CD4-positive, alpha-beta T cell (primary cell): Measurements from ENCODE around the gene TSPAN7. TPM values are rescaled to one million over a fixed set of nuclear protein-coding genes. Genes with fewer than 3 reads are reported as not detected.

Experiments
- ATAC-seq: fragments of 200-7000 bp; cut with Tn5 transposase; one replicate; pipeline ENCODE4 v1.10.0; 2022; ENCODE audit warnings: mild to moderate bottlenecking; ENCODE audit not compliant: poor library complexity
- CTCF ChIA-PET: fragments of 350-600 bp; sonication (Branson Sonifier 250); formaldehyde crosslinking; loops from one replicate; lab custom pipeline; 2021; ENCODE audit warnings: antibody characterized with exemption, inconsistent platforms; lab: Charles Lee
- POLR2A ChIA-PET: fragments of 350-600 bp; sonication (Branson Sonifier 250); formaldehyde crosslinking; loops from one replicate; lab custom pipeline; 2021; ENCODE audit warnings: antibody characterized with exemption, inconsistent platforms; lab: Charles Lee
- DNase-seq, 14 experiments: peaks; one replicate each; pipeline ENCODE4 v3.0.0-alpha.2; 2013 to 2020; ENCODE audit warnings: mixed read lengths in 2 of 14
- H3K27ac ChIP-seq, 2 donors: one replicate each; pipeline versions ENCODE4 v1.5.1 to v1.7.0; 2013; ENCODE audit warnings: low read length in 2 of 2, low read depth in 1 of 2, mild to moderate bottlenecking in 1 of 2
- H3K27me3 ChIP-seq, 2 experiments: 1 replicate in 1 of 2; 2 replicates in 1 of 2; pipeline versions ENCODE4 v1.6.1 to v1.7.0; 2013; ENCODE audit warnings: low read length in 2 of 2, control low read depth in 1 of 2, mild to moderate bottlenecking in 1 of 2, moderate library complexity in 1 of 2; ENCODE audit not compliant: insufficient read depth in 2 of 2, control insufficient read depth in 1 of 2
- H3K36me3 ChIP-seq: one replicate; pipeline ENCODE4 v1.6.1; 2013; ENCODE audit warnings: low read length, control low read depth; ENCODE audit not compliant: insufficient read depth
- H3K4me1 ChIP-seq: one replicate; pipeline ENCODE4 v1.6.1; 2013; ENCODE audit warnings: low read length, control low read depth; ENCODE audit not compliant: insufficient read depth
- H3K4me3 ChIP-seq: one replicate; pipeline ENCODE4 v1.5.1; 2013; ENCODE audit warnings: mild to moderate bottlenecking, low read length, moderate library complexity
- H3K9me3 ChIP-seq, 2 experiments: 1 replicate in 1 of 2; 2 replicates in 1 of 2; pipeline versions ENCODE4 v1.6.1 to v1.7.0; 2013; ENCODE audit warnings: low read length in 2 of 2, mild to moderate bottlenecking in 2 of 2, control low read depth in 1 of 2, moderate library complexity in 1 of 2; ENCODE audit not compliant: control insufficient read depth in 1 of 2, insufficient read depth in 1 of 2
- H3K27ac Mint-ChIP-seq: one replicate; pipeline ENCODE4 v1.8.0; 2020; ENCODE audit warnings: mixed read lengths
- H3K27me3 Mint-ChIP-seq: one replicate; pipeline ENCODE4 v1.8.0; 2021; ENCODE audit warnings: mixed read lengths
- H3K36me3 Mint-ChIP-seq: one replicate; pipeline ENCODE4 v1.8.0; 2021; ENCODE audit warnings: low read depth, mixed read lengths
- H3K4me1 Mint-ChIP-seq: one replicate; pipeline ENCODE4 v1.8.0; 2021; ENCODE audit warnings: low read depth, mixed read lengths
- H3K4me3 Mint-ChIP-seq: one replicate; pipeline ENCODE4 v1.8.0; 2020; ENCODE audit warnings: mild to moderate bottlenecking, mixed read lengths
- H3K9me3 Mint-ChIP-seq: one replicate; pipeline ENCODE4 v1.8.0; 2020; ENCODE audit warnings: mixed read lengths
- CTCF ChIP-seq: fragments of 200-600 bp; IDR thresholded peaks from one replicate; pipeline ENCODE4 v1.8.0; 2022; ENCODE audit warnings: antibody characterized with exemption, mild to moderate bottlenecking
- intact Hi-C, 2 experiments: fragments of 100-400 bp; cut with DNase I in 1 of 2; cut with micrococcal nuclease in 1 of 2; formaldehyde crosslinking; loops; one replicate each; pipeline versions ENCODE4 v1.15.1 to v1.9.0; 2023 to 2025; cut with DNase I, micrococcal nuclease
- total RNA-seq, 174 experiments: library from RNA in 2 of 174; stranded (reverse) in 2 of 174; gene quantifications; one replicate each; pipeline ENCODE4 v1.2.3 and lab custom pipeline; 2021 to 2026

Gene TSPAN7
- total RNA-seq, 2 experiments from 2014 or later: 0.36 TPM; not detected in 1

GRCh38 chrX:38636949-38637819 lies 75.8 kb downstream of the TSPAN7 start:
- Histone ChIP-seq H3K36me3 (no peaks in the 10 kb centered on the region), H3K4me1 (no peaks in the 10 kb centered on the region), H3K27ac (no peak overlapping the region), H3K4me3 (no peak overlapping the region), H3K9me3 (no peaks in the 10 kb centered on the region), H3K27me3 (no peaks in the 10 kb centered on the region)
- H3K4me1 Mint-ChIP-seq: peaks cover 12% of the 10 kb centered on the region
- no peaks in the 10 kb centered on the region for H3K27me3 Mint-ChIP-seq
- DNase-seq: no peak
- no peaks in the 10 kb centered on the region for H3K9me3 Mint-ChIP-seq
- no peak for ATAC-seq
- no peak for TF ChIP-seq CTCF
- CTCF ChIA-PET: no interaction called here
- intact Hi-C loops: no loop called here
- H3K4me3 Mint-ChIP-seq: no peak overlapping the region
- H3K36me3 Mint-ChIP-seq: no peaks in the 10 kb centered on the region
- POLR2A ChIA-PET: no interaction called here
- H3K27ac Mint-ChIP-seq: no peak overlapping the region

- Histone ChIP-seq H3K4me3 (no peak overlapping the region), H3K4me1 (no peaks in the 10 kb centered on the region), H3K27ac (no peak overlapping the region), H3K36me3 (no peaks in the 10 kb centered on the region), H3K27me3 (no peaks in the 10 kb centered on the region), H3K9me3 (no peaks in the 10 kb centered on the region)
- Mint-ChIP-seq H3K9me3 (no peaks in the 10 kb centered on the region), H3K4me3 (no peak overlapping the region), H3K36me3 (no peaks in the 10 kb centered on the region), H3K27ac (no peak overlapping the region), H3K4me1 (peaks cover 5% of the 10 kb centered on the region), H3K27me3 (no peaks in the 10 kb centered on the region)
- intact Hi-C loops: no loop called here
- ChIA-PET POLR2A (no interaction called here), CTCF (no interaction called here)
- TF ChIP-seq CTCF: no peak
- no peak for ATAC-seq
- no peak for DNase-seq
Measured at GRCh38 chrX:38638952-38639529, 77.7 kb downstream of the TSPAN7 start.

- no peak for TF ChIP-seq CTCF
- H3K9me3 Mint-ChIP-seq: no peaks in the 10 kb centered on the region
Measured at GRCh38 chrX:38639730-38640129, 78.4 kb downstream of the TSPAN7 start.

More at GRCh38 chrX:38639730-38640129, 78.4 kb downstream of the TSPAN7 start:
- Mint-ChIP-seq H3K27me3 (no peaks in the 10 kb centered on the region), H3K27ac (no peak overlapping the region), H3K4me1 (peaks cover 2% of the 10 kb centered on the region), H3K36me3 (no peaks in the 10 kb centered on the region), H3K4me3 (no peak overlapping the region)
- no peaks in the 10 kb centered on the region for H3K9me3 ChIP-seq
- no peak overlapping the region for H3K4me3 ChIP-seq
- no peaks in the 10 kb centered on the region for H3K36me3 ChIP-seq
- no peak overlapping the region for H3K27ac ChIP-seq
- intact Hi-C loops: no loop called here
- POLR2A ChIA-PET: no interaction called here
- H3K4me1 ChIP-seq: no peaks in the 10 kb centered on the region
- CTCF ChIA-PET: no interaction called here
- ATAC-seq (no peak), DNase-seq (no peak)
- no peaks in the 10 kb centered on the region for H3K27me3 ChIP-seq
